Activated CD8-positive, alpha-beta memory T cell treated with anti-CD3 and anti-CD28 coated beads for 24 hours (primary cell): ENCODE measurements around the gene DUSP9.

ENCODE experiments used
- DNase-seq: peaks from one replicate; pipeline ENCODE4 v3.0.0-alpha.2; 2020

The DUSP9 gene

DNA sequence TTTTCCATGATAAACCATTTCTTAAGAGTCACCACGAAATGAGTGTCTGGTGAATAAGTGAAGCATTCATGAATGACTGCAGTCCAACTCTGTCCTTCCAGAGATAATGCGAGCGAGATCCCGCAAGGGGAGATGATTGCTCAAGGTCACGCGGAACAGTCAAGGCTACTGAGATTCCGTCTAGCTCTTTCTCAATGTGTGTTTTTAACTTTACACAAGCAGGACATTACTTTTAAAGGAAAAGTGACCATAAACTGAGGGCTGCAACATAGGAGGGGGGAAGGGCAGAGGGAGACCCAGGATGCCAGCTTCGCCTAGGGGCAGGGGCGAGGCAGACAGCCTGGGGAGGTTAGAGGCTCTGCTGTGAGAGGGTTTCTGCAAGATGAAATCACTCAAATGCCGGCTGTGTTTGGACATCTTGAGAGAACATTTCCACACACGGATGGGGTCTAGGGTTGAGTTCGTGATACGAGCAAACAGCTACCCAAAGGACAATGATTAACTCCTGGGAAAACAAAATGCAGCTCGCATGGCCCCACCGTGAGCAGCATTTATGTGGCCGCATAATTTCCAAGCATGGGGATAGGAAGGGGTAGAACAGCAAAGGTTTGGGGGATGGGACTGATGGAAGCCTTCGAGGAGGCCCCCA lies 24.2 kb upstream of the DUSP9 start:
- no peak for DNase-seq

- no peak for DNase-seq
Measured at GRCh38 chrX:153623310-153624029, 23.5 kb upstream of the DUSP9 start.

DNA sequence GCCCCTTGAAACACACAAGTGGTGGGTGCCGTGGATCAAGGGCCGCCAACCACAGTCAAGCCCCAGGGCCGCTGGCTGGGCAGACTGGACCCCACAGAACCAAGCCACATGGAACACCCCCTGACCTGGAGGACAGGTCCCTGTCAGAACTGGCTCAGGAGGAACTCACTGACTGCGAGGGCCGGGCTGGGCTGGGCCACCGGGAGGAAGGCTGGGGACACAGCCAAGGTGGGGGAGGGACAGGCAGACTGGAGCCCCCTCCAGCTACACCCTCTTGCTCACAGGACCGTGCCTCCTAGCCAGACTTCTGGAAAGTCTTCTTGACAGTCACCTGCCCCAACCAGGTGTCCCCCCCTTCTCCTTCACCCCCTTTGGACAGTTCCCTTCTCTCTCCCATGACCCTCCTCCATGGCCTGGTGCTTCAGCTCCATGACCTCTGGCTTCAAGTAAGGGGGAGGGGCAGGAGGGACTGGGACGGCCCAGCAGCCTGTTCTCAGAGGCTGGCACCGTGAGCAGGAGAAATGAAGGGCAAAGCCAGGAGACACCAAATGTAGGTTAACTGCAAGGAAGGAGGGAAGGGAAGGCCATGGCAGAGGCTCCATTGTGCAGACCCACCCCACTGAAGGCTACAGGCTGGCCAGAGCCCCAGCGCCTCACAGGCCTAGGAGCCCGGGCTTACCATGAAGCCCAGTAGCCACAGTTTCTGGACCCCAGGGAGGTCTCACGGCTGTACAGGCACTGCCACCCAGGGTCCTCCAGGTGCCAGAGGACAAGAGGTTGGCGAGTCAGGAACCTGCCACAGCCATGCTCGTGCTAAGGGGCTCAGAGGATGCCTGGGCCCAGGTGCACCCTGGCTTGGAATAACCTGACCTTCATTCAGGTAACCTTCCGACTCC lies 22.6 kb upstream of the DUSP9 start:
- no peak for DNase-seq

DNA sequence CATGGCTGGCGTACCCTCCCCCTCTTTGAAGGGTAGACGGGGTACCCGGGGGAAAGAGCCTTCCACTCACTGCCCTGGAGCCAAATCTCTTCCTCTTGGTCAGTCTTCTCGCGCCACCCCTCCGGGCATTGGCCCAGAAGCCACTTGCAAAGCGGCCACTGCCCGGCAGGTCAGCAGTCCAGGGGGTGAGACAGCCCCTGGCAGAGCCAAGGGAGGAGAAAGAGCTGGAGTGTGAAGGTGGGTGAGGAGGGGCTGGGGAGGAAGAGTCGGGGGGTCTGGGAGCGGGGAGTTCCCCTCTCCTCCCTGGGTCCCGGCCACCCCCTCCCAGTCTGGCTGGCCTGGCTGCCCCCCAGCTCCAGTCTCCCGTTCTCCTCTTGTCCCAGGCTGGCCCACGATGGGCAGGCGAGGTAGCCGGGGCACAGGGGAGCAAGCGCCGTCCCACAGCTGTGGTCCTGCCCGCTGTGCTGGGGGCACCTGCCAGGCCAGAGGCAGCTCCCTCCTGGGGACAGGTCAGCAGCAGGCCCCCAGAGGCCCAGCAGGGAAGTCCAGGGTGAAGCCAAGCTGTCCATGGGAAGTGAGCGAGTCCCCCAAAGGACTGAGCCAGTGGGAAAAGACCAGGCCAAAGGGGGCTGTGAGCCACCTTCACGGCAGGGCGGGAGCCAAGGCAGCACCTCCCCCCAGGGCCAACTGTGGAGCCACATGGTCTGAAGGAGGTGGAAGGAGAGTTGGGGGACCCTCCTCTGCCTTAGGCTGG lies 21.6 kb upstream of the DUSP9 start:
- no peak for DNase-seq

- no peak for DNase-seq
Measured at GRCh38 chrX:153626025-153626633, 20.9 kb upstream of the DUSP9 start.

DNA sequence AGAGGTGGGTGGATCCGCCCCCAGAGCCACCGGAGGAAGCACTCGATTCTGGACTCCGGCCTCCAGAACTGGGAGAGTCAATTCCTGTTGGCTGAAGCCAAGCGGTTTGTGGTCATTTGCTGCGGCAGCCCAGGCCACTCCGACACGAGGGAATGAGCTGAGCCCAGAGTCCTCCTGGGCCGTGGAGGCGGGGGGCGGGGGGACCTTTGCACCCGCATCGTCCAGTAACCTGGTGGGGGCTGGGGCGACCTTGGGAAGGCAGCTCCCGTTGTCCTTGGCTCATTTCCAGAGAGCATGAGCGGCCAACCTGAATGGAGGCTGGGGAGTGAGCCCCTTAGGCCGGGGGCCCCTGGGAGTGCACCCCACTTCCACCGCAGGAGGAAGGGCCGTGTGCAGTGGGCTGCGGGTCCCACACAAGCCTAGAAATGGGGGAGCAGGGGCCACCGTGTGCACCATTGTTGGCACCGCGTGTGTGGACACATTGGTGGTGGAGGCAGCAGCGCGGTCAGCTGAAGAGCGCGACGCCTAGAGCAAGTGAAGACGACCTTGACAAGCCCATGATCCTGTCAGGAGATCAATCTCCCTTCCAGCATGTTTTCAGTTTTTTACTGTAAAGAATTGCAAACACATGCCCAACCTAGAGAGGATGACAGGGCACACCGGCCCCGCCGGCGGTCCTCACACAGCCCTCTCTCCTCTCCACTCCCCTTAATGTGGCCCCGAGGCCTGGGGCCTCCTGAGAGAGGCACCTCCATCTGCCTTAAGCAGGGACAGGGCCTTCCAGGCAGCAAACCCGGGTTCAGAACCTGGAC lies 19.9 kb upstream of the DUSP9 start:
- no peak for DNase-seq

DNA sequence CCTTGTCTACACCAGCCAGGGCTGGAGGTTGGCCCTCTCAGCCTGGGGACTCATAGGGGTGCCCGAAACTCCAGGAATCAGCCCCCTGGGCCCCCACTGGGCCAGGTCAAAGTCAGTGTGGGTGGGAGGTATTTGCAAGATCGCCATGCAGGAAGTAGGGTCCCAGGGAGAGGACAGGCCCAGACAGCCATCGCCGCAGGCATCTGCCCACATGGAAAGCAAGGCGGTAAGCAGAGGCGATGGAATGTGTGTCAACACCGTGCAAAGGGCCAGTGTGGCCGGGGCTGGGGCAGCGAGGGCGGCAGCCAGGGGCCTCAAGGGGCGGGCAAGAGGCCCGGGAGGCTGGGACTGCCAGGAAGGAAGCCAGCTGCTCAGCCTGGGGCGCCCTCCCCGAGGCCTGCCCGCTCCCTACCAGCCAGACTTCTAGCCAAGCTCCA lies 19.3 kb upstream of the DUSP9 start:
- DNase-seq: no peak

- DNase-seq: no peak
Measured at GRCh38 chrX:153628129-153628528, 18.9 kb upstream of the DUSP9 start.

DNA sequence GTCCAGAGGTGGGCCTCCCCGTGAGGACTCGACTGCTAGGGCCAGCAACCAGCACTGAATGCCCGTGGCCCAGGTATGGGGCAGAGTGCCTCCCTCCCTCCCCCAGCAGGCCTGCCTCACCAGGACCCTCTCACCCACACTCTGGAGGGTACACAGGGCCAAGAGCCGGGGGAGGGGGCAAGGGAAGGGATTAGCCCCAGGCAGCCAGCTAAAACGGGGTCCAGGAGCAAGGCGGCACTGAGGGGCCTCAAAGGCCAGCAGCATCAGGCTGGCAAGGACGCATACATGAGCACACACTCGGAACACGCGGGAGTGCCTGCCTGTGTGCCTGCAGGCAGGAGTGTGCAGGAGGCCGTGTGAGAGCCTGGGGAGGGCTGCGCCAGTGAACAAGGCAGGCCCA lies 18.3 kb upstream of the DUSP9 start:
- no peak for DNase-seq

GRCh38 chrX:153631346-153631745 lies 15.7 kb upstream of the DUSP9 start:
- no peak for DNase-seq

GRCh38 chrX:153631907-153632594 lies 15.0 kb upstream of the DUSP9 start:
- no peak for DNase-seq

DNA sequence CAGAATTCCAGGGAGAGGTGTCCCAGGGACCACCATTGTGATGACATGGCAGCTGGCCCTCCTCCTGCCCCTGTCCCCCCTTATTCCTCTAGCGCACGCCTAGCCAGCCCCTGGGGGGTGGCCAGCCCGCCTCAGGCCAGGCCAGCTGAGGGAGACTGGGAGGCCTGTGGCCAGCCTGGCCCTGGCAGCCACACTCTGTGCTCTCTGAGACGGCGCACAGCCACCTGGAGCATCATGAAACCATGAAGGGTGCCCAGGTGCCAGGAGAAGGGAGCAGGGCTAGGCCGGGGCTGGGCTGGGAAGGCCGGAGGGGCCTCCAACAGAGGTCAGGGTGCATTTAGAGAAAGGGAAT lies 14.4 kb upstream of the DUSP9 start:
- DNase-seq: no peak

- no peak for DNase-seq
Measured at GRCh38 chrX:153633048-153633447, 14.0 kb upstream of the DUSP9 start.

DNA sequence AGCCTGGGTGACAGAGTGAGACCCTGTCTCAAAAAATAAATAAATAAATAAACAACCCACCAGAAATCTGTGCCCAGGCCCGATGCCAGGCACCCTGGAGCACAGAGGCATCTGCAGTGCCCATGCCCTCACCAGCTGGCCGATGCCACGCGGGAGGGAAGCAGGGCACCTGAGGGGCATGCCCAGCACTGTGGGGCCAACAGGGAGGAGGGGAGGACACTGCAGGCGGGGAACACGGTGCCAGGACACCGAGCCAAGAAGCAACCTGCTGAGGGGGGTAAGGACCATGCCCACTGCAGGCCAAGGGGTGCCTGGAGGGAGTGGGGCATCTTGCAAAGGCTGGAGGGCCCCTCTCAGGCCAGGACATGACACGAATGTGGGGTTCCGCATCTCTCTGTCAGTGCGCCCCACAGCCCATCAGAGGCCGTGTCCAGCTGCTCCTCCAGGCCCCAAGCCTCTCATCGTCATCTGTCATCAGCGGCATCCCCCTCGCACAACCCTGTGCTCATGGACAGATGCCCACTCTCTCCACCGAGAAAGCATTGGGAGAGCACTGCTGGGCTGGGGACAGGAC lies 13.3 kb upstream of the DUSP9 start:
- DNase-seq: no peak

GRCh38 chrX:153634236-153634635 lies 12.8 kb upstream of the DUSP9 start:
- DNase-seq: no peak

DNA sequence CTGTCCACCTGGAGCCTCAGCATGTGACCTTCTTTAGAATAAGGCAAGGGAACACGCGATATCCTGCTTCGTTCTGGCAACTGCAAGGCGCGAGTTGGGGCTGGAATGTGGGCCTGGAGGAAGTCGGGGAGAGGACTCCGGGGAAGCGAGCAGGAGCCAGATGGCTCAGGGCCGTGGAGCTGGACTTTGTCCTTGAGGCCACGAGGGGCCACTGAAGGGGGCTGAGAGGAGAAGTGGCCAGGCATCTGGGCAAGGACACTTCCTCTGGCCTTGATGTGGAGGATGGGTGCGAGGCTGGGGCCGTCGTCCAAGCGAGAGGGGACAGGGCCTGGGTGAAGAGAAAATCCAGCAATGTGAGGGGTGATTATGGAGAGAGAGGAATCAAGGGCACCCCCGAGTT lies 12.2 kb upstream of the DUSP9 start:
- no peak for DNase-seq

DNA sequence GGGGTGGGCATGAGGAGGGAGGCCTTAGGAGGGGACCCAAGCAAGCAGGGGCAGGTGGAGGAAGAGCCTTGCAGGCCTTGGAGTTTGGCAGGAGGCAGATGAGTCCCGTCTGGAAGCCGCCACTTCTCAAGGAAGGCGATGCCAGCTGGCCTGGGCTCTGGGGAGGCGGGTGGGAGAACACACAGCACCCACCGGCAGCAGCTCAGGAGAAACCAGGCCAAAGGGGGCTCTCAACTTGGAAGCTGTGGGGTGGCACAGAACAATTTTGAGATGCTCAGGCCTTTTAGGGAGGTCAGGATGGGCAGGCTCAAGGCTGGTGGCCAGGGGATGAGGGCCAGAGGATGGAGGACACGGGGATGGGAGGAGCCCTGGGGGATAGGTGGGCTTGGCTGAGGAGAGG lies 11.6 kb upstream of the DUSP9 start:
- DNase-seq: no peak

DNA sequence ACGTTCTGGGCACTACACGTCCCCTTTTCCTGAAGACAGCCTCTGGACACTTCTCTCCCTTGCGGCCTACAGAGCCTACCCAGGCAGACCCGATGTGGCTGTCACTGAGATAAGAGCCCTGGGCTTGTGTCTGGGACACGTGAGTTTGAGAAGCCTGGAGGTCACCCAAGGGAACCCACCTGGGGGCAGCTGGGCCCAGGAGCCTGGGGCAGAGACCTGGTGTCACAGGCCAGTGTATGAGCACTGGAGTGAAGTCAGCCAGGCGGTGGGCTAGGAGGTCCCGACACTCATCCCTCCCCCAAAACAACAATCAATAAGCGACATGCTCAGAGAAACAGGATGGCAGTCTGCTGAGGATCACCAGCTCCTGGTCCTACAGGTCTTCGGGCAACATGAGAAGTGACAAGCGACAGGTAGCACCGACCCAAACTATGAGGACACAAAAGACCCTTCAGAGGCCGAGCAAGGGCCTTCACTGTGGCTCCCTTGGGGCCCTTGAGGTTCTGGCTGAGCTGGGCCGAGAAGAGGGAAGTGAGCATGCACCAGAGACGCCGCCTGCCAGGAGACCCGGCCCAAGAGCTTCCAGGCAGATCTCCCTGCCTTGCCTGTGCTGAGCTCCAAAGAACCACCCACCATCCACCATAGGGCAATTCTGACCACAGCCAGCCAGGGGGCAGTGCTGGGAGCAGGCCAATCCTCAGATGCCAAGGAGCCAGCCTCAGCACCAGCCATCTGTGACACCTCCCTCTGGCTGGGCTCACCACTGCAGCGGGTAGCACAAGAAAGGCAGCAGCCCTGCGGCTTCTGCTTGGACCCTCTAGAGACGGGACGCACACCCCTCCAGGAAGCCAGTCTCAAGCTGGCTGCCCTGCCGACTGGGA lies 11.0 kb upstream of the DUSP9 start:
- DNase-seq: no peak

GRCh38 chrX:153636716-153637115 lies 10.3 kb upstream of the DUSP9 start:
- DNase-seq: no peak
